OCI-LY1 (cell line): ENCODE results near the gene RRP1B.

Source experiments
- H2AFZ ChIP-seq: fragments of 200-600 bp; sonication (generic), shearing (Covaris generic); 2 replicates; pipeline ENCODE4 v1.6.0; 2014; ENCODE audit warnings: antibody characterized with exemption, mild to moderate bottlenecking, low read length
- H3F3A ChIP-seq: fragments of 200-600 bp; sonication (generic), shearing (Covaris generic); 2 replicates; pipeline ENCODE4 v1.6.0; 2014; ENCODE audit warnings: mild to moderate bottlenecking, antibody characterized with exemption, low read length, moderate library complexity; ENCODE audit not compliant: insufficient read depth
- H3K27ac ChIP-seq: fragments of 200-600 bp; sonication (generic); 2 replicates; pipeline ENCODE4 v1.5.1; 2014; ENCODE audit warnings: low read length, mixed run types, mild to moderate bottlenecking, low read depth; ENCODE audit not compliant: poor library complexity, severe bottlenecking
- H3K27me3 ChIP-seq: fragments of 200-600 bp; sonication (generic); 2 replicates; pipeline ENCODE4 v1.6.0; 2014; ENCODE audit warnings: antibody characterized with exemption, mild to moderate bottlenecking, low read length, moderate library complexity; ENCODE audit not compliant: insufficient read depth
- H3K36me3 ChIP-seq: fragments of 200-600 bp; sonication (generic); 2 replicates; pipeline ENCODE4 v1.6.1; 2014; ENCODE audit warnings: mild to moderate bottlenecking, antibody characterized with exemption, low read length, moderate library complexity, mixed read lengths; ENCODE audit not compliant: insufficient read depth
- H3K4me1 ChIP-seq: fragments of 200-600 bp; sonication (generic); 2 replicates; pipeline ENCODE4 v1.5.1; 2014; ENCODE audit warnings: mild to moderate bottlenecking, low read length, moderate library complexity; ENCODE audit not compliant: insufficient read depth, severe bottlenecking
- H3K4me2 ChIP-seq: fragments of 200-600 bp; sonication (generic), shearing (Covaris generic); 2 replicates; pipeline ENCODE4 v1.6.1; 2014; ENCODE audit warnings: low read length
- H3K4me3 ChIP-seq: fragments of 200-600 bp; sonication (generic); 2 replicates; pipeline ENCODE4 v1.5.1; 2014; ENCODE audit warnings: low read length, low read depth, mild to moderate bottlenecking, mixed read lengths; ENCODE audit not compliant: poor library complexity, severe bottlenecking
- H3K79me2 ChIP-seq: fragments of 200-600 bp; shearing (Covaris generic); 2 replicates; pipeline ENCODE4 v1.6.1; 2016; ENCODE audit warnings: mixed run types, low read length, mixed read lengths; ENCODE audit not compliant: insufficient read depth
- H3K9ac ChIP-seq: fragments of 200-600 bp; sonication (generic), shearing (Covaris generic); 2 replicates; pipeline ENCODE4 v1.6.1; 2014; ENCODE audit warnings: mild to moderate bottlenecking, low read length, mixed read lengths
- H3K9me2 ChIP-seq: fragments of 200-600 bp; sonication (generic), shearing (Covaris generic); 2 replicates; pipeline ENCODE4 v1.6.1; 2014; ENCODE audit warnings: low read depth, mild to moderate bottlenecking, low read length, mixed read lengths
- H3K9me3 ChIP-seq: fragments of 200-600 bp; shearing (Covaris generic); 2 replicates; pipeline ENCODE4 v1.6.1; 2014; ENCODE audit warnings: low read length, mixed read lengths
- H4K20me1 ChIP-seq: fragments of 200-600 bp; sonication (generic), shearing (Covaris generic); 2 replicates; pipeline ENCODE4 v1.6.0; 2016; ENCODE audit warnings: mild to moderate bottlenecking, low read length; ENCODE audit not compliant: insufficient read depth
- EZH2 ChIP-seq: fragments of 200-600 bp; sonication (generic), shearing (Covaris generic); IDR thresholded peaks from 2 replicates; pipeline ENCODE4 v1.8.0; 2017; ENCODE audit warnings: borderline replicate concordance, mixed run types, mild to moderate bottlenecking, antibody characterized with exemption, low read length, moderate library complexity, mixed read lengths
- TF ChIP-seq, protein P1 (sequence below): fragments of 200-600 bp; sonication (generic), shearing (Covaris generic); IDR thresholded peaks from 2 replicates; pipeline ENCODE4 v1.5.1; 2017; ENCODE audit warnings: mild to moderate bottlenecking, antibody characterized with exemption, low read length, moderate library complexity, mixed read lengths

The RRP1B gene

DNA sequence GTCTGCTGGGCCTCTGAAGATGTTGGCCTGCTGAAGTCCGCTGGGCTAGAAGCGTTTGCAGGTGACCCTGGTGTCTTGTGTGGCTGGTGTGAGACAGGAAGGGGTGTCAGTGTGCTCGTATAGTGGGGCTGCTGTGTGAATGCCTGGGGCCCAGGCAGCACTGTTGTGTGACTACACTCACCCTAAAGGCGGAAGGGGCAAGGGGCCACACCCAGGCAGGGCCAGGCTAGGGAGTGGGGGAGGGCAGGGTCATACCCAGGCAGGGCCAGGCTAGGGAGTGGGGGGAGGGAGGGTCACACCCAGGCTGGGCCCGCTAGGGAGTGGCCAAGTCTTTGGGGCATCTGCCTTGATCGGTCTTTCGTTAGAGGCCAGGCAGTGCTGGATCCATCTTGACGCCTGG is 84.6 kb downstream of the RRP1B start:
- Histone ChIP-seq H3K27me3 (no peaks in the 10 kb centered on the region), H3K4me2 (no peak overlapping the region), H2AFZ (no peak overlapping the region), H3K9me3 (no peaks in the 10 kb centered on the region), H3K27ac (no peak overlapping the region), H3K9me2 (no peaks in the 10 kb centered on the region), H4K20me1 (no peaks in the 10 kb centered on the region), H3F3A (no peaks in the 10 kb centered on the region), H3K4me3 (no peak overlapping the region), H3K36me3 (peaks cover 27% of the 10 kb centered on the region; the same call in 1 of the 2 replicates), H3K4me1 (no peaks in the 10 kb centered on the region), H3K9ac (no peak overlapping the region), H3K79me2 (no peaks in the 10 kb centered on the region)
- TF ChIP-seq, protein P1, sequence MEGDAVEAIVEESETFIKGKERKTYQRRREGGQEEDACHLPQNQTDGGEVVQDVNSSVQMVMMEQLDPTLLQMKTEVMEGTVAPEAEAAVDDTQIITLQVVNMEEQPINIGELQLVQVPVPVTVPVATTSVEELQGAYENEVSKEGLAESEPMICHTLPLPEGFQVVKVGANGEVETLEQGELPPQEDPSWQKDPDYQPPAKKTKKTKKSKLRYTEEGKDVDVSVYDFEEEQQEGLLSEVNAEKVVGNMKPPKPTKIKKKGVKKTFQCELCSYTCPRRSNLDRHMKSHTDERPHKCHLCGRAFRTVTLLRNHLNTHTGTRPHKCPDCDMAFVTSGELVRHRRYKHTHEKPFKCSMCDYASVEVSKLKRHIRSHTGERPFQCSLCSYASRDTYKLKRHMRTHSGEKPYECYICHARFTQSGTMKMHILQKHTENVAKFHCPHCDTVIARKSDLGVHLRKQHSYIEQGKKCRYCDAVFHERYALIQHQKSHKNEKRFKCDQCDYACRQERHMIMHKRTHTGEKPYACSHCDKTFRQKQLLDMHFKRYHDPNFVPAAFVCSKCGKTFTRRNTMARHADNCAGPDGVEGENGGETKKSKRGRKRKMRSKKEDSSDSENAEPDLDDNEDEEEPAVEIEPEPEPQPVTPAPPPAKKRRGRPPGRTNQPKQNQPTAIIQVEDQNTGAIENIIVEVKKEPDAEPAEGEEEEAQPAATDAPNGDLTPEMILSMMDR: no peak

- Histone ChIP-seq H4K20me1 (no peaks in the 10 kb centered on the region), H3K79me2 (no peaks in the 10 kb centered on the region), H3K9me3 (no peaks in the 10 kb centered on the region), H3K9me2 (no peaks in the 10 kb centered on the region), H3F3A (no peaks in the 10 kb centered on the region), H3K4me1 (no peaks in the 10 kb centered on the region), H3K36me3 (peaks cover 27% of the 10 kb centered on the region; the same call in 1 of the 2 replicates), H3K27me3 (no peaks in the 10 kb centered on the region), H3K4me3 (no peak overlapping the region), H3K4me2 (no peak overlapping the region), H2AFZ (no peak overlapping the region), H3K27ac (no peak overlapping the region), H3K9ac (no peak overlapping the region)
- TF ChIP-seq EZH2: no peak
- TF ChIP-seq, protein P1: no peak
Observed at GRCh38 chr21:43744725-43745124, 85.4 kb downstream of the RRP1B start.
